Gastroesophageal sphincter (tissue), 4 donors: Measurements from ENCODE around the gene TGFA. TPM values are rescaled to one million over a fixed set of nuclear protein-coding genes. Genes with fewer than 3 reads are reported as not detected.

Experiments used
- ATAC-seq: fragments of 150-250 bp; one replicate; pipeline ENCODE4 v1.9.1; 2016; ENCODE audit warnings: mild to moderate bottlenecking, moderate library complexity
- H3K27ac ChIP-seq, 4 donors: fragments of 200-600 bp; sonication (generic) in 3 of 4; 1 replicate in 3 of 4; 2 replicates in 1 of 4; pipeline ENCODE4 v1.5.1; 2016 to 2019
- H3K27me3 ChIP-seq: fragments of 200-600 bp; sonication (generic); one replicate; pipeline ENCODE4 v1.5.1; 2019
- H3K36me3 ChIP-seq, 2 donors: fragments of 200-600 bp; sonication (generic); one replicate each; pipeline ENCODE4 v1.5.1; 2019; ENCODE audit warnings: control low read depth in 1 of 2
- H3K4me1 ChIP-seq, 3 donors: fragments of 200-600 bp; sonication (generic); 1 replicate in 2 of 3; 2 replicates in 1 of 3; pipeline ENCODE4 v1.5.1; 2016 to 2019; ENCODE audit warnings: control low read depth in 2 of 3
- H3K4me3 ChIP-seq, 2 donors: fragments of 200-600 bp; sonication (generic); one replicate each; pipeline ENCODE4 v1.5.1; 2019; ENCODE audit warnings: mild to moderate bottlenecking in 1 of 2, moderate library complexity in 1 of 2
- H3K9me3 ChIP-seq, 3 donors: fragments of 200-600 bp; sonication (generic); one replicate each; pipeline ENCODE4 v1.5.1; 2017 to 2019; ENCODE audit warnings: control low read depth in 2 of 3
- CTCF ChIP-seq, 4 experiments: fragments of 200-600 bp in 2 of 4; fragments of 450-650 bp in 2 of 4; sonication (generic) in 1 of 4; IDR thresholded peaks; one replicate each; pipeline ENCODE4 v1.5.1; 2017 to 2019; ENCODE audit warnings: antibody characterized with exemption in 4 of 4, mild to moderate bottlenecking in 2 of 4, moderate library complexity in 2 of 4
- EP300 ChIP-seq: sonication (generic); formaldehyde crosslinking; IDR thresholded peaks from one replicate; pipeline ENCODE4 v1.6.1; 2017; ENCODE audit warnings: antibody characterized with exemption, mild to moderate bottlenecking
- POLR2A ChIP-seq, 2 donors: fragments of 450-650 bp; IDR thresholded peaks; one replicate each; pipeline ENCODE4 v1.6.1; 2017; ENCODE audit warnings: antibody characterized with exemption in 2 of 2, mild to moderate bottlenecking in 2 of 2, moderate library complexity in 1 of 2
- POLR2AphosphoS5 ChIP-seq: sonication (generic); formaldehyde crosslinking; IDR thresholded peaks from one replicate; pipeline ENCODE4 v1.6.1; 2017; ENCODE audit warnings: antibody characterized with exemption
- WGBS, 2 donors: methylation state at CpG; one replicate each; pipeline ENCODE4 v1.1.5; 2018; ENCODE audit warnings: low coverage in 1 of 2; 5-methylcytosine and 5-hydroxymethylcytosine counted together
- total RNA-seq, 4 donors: library from RNA; depleted of rRNA; stranded (reverse); fragments of >200 nt; gene quantifications; one replicate each; pipeline ENCODE4 v1.1.0, GENCODE V29; 2016

The TGFA gene
- total RNA-seq, 4 donors from 2014 or later: 0.31 to 5.0 (median 1.6) TPM

- Histone ChIP-seq H3K4me3 (no peak overlapping the region), H3K36me3 (no peaks in the 10 kb centered on the region), H3K27me3 (peaks cover 5% of the 10 kb centered on the region), H3K4me1 (no peaks in the 10 kb centered on the region), H3K9me3 (no peaks in the 10 kb centered on the region), H3K27ac (no peak overlapping the region)
- no peak for TF ChIP-seq POLR2AphosphoS5
- no peak for TF ChIP-seq POLR2A (IDR thresholded peaks at IDR 0.05)
- TF ChIP-seq EP300: no peak
- TF ChIP-seq CTCF (IDR thresholded peaks at IDR 0.05): no peak
- ATAC-seq: no peak
- WGBS, 2 donors: 48 to 75% methylated on average over 2 to 4 of the region's 4 CpGs
Observed at GRCh38 chr2:70527447-70528080, 26.1 kb downstream of the TGFA start.

GRCh38 chr2:70526126-70526525 is 27.5 kb downstream of the TGFA start:
- TF ChIP-seq EP300: no peak
- TF ChIP-seq POLR2AphosphoS5: no peak
- TF ChIP-seq POLR2A (IDR thresholded peaks at IDR 0.05): no peak
- no peak for TF ChIP-seq CTCF (IDR thresholded peaks at IDR 0.05)
- H3K9me3 ChIP-seq: no peaks in the 10 kb centered on the region
- WGBS, 2 donors: 17% methylated on average over 1 to 2 of the region's 3 CpGs
- H3K27ac ChIP-seq: no peak overlapping the region
- peaks cover 5% of the 10 kb centered on the region for H3K27me3 ChIP-seq
- ATAC-seq: no peak
- no peaks in the 10 kb centered on the region for H3K36me3 ChIP-seq
- no peaks in the 10 kb centered on the region for H3K4me1 ChIP-seq
- no peak overlapping the region for H3K4me3 ChIP-seq

- no CpG with 5 or more reads among the region's 1 CpG for WGBS, 2 donors
- TF ChIP-seq EP300: no peak
- TF ChIP-seq POLR2A (IDR thresholded peaks at IDR 0.05): no peak
- no peak for TF ChIP-seq POLR2AphosphoS5
- no peak for TF ChIP-seq CTCF (IDR thresholded peaks at IDR 0.05)
- Histone ChIP-seq H3K27ac (no peak overlapping the region), H3K4me3 (no peak overlapping the region), H3K4me1 (no peaks in the 10 kb centered on the region), H3K36me3 (no peaks in the 10 kb centered on the region), H3K9me3 (no peaks in the 10 kb centered on the region), H3K27me3 (peaks cover 5% of the 10 kb centered on the region)
- ATAC-seq: no peak
Observed at GRCh38 chr2:70525032-70525431, 28.6 kb downstream of the TGFA start.

- ATAC-seq: no peak
- TF ChIP-seq CTCF (IDR thresholded peaks at IDR 0.05) (no peak), POLR2A (IDR thresholded peaks at IDR 0.05) (no peak)
- no peaks in the 10 kb centered on the region for H3K36me3 ChIP-seq
- H3K27me3 ChIP-seq: peaks cover 5% of the 10 kb centered on the region
- WGBS, 2 donors: 50 to 67% methylated on average over 1 to 3 of the region's 14 CpGs
- H3K27ac ChIP-seq: no peak overlapping the region
- no peaks in the 10 kb centered on the region for H3K9me3 ChIP-seq
- H3K4me1 ChIP-seq: no peaks in the 10 kb centered on the region
- H3K4me3 ChIP-seq: no peak overlapping the region
Observed at GRCh38 chr2:70523996-70524965, 29.3 kb downstream of the TGFA start.

- Histone ChIP-seq H3K27me3 (peaks cover 8% of the 10 kb centered on the region), H3K36me3 (no peaks in the 10 kb centered on the region), H3K4me1 (no peaks in the 10 kb centered on the region), H3K27ac (no peak overlapping the region), H3K4me3 (no peak overlapping the region), H3K9me3 (no peaks in the 10 kb centered on the region)
- TF ChIP-seq CTCF (IDR thresholded peaks at IDR 0.05): no peak
- no peak for ATAC-seq
Observed at GRCh38 chr2:70523672-70523995, 30.0 kb downstream of the TGFA start.
